Measurements from ENCODE around the gene BMP8B.

DNA sequence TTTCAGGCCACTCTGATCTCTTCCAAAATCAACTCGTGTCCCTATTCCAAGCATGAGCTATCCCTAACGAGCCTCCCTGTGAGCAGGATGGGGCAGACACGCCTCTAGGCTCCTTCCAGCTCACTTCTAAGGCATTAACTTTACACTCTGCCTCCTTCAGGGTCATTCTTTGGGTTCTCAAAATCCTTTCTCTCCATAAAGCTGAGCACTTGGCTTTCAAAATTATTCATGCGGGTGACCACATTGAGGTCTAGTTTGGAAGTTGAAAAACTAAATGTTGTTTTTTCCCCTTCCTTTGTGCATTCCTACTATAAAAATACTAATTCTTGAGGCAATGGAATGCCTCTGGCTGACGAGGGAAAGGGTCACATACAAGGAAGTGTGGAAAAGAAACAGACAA, 33.5 kb upstream of the BMP8B start:
- TF ChIP-seq, protein P1, sequence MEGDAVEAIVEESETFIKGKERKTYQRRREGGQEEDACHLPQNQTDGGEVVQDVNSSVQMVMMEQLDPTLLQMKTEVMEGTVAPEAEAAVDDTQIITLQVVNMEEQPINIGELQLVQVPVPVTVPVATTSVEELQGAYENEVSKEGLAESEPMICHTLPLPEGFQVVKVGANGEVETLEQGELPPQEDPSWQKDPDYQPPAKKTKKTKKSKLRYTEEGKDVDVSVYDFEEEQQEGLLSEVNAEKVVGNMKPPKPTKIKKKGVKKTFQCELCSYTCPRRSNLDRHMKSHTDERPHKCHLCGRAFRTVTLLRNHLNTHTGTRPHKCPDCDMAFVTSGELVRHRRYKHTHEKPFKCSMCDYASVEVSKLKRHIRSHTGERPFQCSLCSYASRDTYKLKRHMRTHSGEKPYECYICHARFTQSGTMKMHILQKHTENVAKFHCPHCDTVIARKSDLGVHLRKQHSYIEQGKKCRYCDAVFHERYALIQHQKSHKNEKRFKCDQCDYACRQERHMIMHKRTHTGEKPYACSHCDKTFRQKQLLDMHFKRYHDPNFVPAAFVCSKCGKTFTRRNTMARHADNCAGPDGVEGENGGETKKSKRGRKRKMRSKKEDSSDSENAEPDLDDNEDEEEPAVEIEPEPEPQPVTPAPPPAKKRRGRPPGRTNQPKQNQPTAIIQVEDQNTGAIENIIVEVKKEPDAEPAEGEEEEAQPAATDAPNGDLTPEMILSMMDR (IDR thresholded peaks at IDR 0.05), result no peak
- no peak for TF ChIP-seq POLR2A (IDR thresholded peaks at IDR 0.05)
